Brain microvascular endothelial cell (primary cell): ENCODE measurements around the gene TEX38.
A peak's percentile ranks its signal among the peaks of the same experiment; 100 is the strongest.

Source experiments
- DNase-seq: peaks from one replicate; pipeline ENCODE4 v3.0.0-alpha.2; 2020
- H3K27ac ChIP-seq: fragments of 250-450 bp; sonication (Bioruptor Pico); 2 replicates; pipeline ENCODE4 v1.5.1; 2020; ENCODE audit warnings: mild to moderate bottlenecking, moderate library complexity
- H3K27me3 ChIP-seq: fragments of 250-450 bp; sonication (Bioruptor Pico); replicated peaks from 2 replicates; pipeline ENCODE4 v1.5.1; 2020; ENCODE audit warnings: mild to moderate bottlenecking
- H3K36me3 ChIP-seq: fragments of 250-450 bp; sonication (Bioruptor Pico); replicated peaks from 2 replicates; pipeline ENCODE4 v1.5.1; 2020; ENCODE audit warnings: mild to moderate bottlenecking
- H3K4me3 ChIP-seq: 2 replicates; pipeline ENCODE4 v1.5.1; 2011; ENCODE audit warnings: low read depth, mild to moderate bottlenecking, control low read depth, low read length, moderate library complexity
- in situ Hi-C: cut with HindIII; loops from 2 replicates; pipeline ENCODE4 v1.10.0; 2017; ENCODE audit warnings: low sequenced_read_pairs, low pct_ligation_motif_present
- TF ChIP-seq, protein P1 (sequence below): IDR thresholded peaks from 2 replicates; pipeline ENCODE4 v1.5.1; 2011; ENCODE audit warnings: low read depth, mild to moderate bottlenecking, moderate library complexity, low read length, control low read depth, inconsistent platforms; ENCODE audit errors: missing control alignments

TEX38 gene

DNA sequence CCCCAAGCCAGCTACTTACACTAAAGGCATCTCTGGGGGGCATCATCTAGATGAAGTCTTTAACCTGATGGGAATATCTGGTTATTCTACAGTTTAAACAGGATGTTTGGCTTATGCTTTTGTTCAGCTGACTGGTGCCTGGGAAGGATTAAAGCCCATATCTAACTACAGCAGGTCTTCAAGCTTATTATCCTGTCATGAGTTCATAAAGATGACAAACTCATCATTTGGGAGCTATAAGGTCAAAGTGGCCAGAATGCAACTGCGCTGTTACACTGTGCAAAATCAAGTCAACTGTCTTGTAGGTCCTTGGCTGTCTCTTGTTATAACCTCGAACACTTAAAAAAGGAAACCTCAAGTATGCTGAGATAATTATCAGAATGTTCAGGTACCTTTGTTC is 36.4 kb upstream of the TEX38 start:
- in situ Hi-C loops: no loop called here
- TF ChIP-seq, protein P1, sequence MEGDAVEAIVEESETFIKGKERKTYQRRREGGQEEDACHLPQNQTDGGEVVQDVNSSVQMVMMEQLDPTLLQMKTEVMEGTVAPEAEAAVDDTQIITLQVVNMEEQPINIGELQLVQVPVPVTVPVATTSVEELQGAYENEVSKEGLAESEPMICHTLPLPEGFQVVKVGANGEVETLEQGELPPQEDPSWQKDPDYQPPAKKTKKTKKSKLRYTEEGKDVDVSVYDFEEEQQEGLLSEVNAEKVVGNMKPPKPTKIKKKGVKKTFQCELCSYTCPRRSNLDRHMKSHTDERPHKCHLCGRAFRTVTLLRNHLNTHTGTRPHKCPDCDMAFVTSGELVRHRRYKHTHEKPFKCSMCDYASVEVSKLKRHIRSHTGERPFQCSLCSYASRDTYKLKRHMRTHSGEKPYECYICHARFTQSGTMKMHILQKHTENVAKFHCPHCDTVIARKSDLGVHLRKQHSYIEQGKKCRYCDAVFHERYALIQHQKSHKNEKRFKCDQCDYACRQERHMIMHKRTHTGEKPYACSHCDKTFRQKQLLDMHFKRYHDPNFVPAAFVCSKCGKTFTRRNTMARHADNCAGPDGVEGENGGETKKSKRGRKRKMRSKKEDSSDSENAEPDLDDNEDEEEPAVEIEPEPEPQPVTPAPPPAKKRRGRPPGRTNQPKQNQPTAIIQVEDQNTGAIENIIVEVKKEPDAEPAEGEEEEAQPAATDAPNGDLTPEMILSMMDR: no peak
- Histone ChIP-seq H3K36me3 (peaks cover 18% of the 10 kb centered on the region), H3K4me3 (no peak overlapping the region), H3K27me3 (no peaks in the 10 kb centered on the region), H3K27ac (no peak overlapping the region)
- DNase-seq: no peak

DNA sequence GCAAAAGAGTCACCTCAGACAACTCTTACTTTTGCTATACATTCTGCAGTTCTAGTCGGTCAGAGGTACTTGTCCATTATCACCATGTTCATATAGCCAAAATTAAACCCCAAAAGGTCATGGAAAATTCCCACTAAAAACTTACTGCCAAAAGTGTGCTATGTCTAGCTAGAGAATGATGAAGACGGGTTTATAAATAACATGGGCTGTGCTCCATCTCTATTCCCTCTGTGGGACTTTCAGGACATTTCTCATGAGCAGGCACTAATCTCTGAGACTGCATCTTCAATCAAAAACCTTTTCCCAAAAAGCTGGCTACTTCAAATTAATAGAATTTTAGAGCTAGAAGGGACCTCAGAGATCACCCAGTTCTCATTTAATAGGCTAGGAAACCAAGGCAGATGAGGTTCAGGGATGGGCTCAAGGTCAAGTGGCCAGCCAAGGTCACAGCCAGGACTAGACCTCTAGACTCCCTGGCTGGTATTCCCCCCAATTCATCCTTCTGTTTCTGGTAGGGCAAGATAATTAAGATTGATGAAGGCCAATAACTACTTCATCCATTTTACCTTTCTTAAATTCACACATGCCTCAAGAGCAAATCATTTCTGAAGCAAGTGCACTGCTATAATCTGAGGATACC is 34.1 kb upstream of the TEX38 start:
- in situ Hi-C loops: no loop called here
- no peak overlapping the region for H3K4me3 ChIP-seq
- no peak for DNase-seq
- H3K36me3 ChIP-seq: peaks cover 18% of the 10 kb centered on the region
- no peak overlapping the region for H3K27ac ChIP-seq
- TF ChIP-seq, protein P1: no peak
- no peaks in the 10 kb centered on the region for H3K27me3 ChIP-seq

DNA sequence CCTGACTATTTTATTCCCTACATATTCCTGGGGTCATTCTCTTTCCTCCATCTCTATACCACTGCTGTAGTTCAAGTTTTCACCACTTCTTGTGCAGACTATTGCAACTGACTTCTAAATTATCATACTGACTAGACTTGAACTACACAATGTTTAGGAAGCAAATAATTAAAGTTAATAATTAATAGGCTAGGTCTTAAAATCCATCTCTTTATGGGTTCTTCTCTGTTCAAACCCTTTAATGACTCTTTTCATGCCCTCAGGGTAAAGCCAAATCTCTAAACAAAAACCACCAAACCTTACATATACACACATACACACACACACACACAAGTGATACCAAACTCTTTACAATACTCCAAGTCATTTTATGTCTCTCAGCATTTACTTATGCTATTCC is 32.7 kb upstream of the TEX38 start:
- no peak overlapping the region for H3K27ac ChIP-seq
- DNase-seq: no peak
- no peaks in the 10 kb centered on the region for H3K27me3 ChIP-seq
- TF ChIP-seq, protein P1: no peak
- H3K4me3 ChIP-seq: no peak overlapping the region
- in situ Hi-C loops: no loop called here
- peaks cover 18% of the 10 kb centered on the region for H3K36me3 ChIP-seq

DNA sequence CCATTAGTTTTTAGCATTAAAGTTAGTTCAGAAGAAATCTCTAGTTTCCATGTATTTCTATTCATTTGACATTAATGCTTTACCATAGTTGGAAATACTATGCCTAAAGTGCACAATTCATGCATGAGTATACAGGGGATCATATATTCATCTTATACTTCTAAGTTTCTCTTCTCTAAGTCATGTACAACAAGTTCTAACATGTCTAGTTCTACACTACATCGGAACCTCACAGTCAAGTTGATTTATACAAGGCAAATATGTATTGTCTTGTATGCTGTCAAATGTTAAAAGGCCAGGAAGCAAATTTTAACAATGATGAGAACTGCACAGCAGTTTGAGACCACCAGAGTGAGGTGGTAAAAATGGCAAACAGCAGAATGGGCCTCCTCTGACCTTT is 32.1 kb upstream of the TEX38 start:
- H3K27me3 ChIP-seq: no peaks in the 10 kb centered on the region
- H3K36me3 ChIP-seq: peaks cover 13% of the 10 kb centered on the region
- no peak overlapping the region for H3K27ac ChIP-seq
- in situ Hi-C loops: no loop called here
- H3K4me3 ChIP-seq: no peak overlapping the region
- no peak for DNase-seq
- TF ChIP-seq, protein P1: no peak

DNA sequence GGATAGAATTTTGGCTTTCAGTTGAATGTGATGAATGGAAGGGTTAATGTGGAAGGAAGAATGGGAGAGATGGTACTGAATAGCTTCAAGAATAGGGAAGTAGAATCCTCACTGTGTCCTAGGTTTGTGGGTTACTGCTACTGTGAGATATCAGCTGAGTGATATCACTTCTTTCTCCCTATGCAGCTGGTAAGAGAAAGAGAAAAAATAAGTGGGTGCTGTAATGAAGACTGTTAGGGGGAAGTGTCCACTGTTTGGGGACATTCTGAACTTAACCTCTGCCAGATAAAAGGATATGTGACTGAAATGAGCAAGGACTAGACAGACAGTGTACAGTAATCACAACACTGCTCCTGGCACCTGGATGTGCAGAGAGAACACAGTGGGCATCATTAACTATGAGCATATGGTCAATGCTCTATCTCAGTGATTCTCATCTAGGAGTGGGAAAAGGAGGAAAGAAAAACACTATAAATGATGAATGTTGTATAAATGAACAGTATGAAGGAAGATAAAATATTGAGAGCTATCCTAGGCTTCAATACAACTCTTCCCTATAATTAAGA is 29.5 kb upstream of the TEX38 start:
- DNase-seq: no peak
- Histone ChIP-seq H3K27me3 (no peaks in the 10 kb centered on the region), H3K27ac (no peak overlapping the region), H3K4me3 (no peak overlapping the region), H3K36me3 (no peaks in the 10 kb centered on the region)
- in situ Hi-C loops: no loop called here
- TF ChIP-seq, protein P1: no peak

DNA sequence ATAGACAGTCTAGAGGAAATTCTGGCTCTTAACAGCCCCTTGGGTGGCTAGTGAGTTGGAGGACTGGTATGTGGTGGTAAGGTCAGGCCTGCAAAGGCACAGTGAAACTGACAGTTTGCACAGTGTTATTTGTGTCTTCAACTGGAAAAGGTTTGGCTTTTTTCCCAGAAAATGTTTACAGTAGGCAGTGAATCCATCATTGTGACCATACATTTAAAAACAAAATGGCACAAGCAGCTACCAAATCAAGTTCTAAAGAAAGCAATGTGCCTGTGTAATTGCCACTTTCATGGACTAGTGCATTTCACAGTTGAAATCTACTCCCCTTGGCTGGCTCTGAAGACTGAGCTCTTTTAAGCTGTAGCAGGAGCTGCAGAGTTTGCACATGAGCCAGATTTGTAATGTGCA is 28.3 kb upstream of the TEX38 start:
- Histone ChIP-seq H3K27me3 (no peaks in the 10 kb centered on the region), H3K36me3 (no peaks in the 10 kb centered on the region), H3K4me3 (no peak overlapping the region), H3K27ac (no peak overlapping the region)
- in situ Hi-C loops: no loop called here
- DNase-seq: peak; percentile 67
- TF ChIP-seq, protein P1: no peak
